ENCODE results near the gene LCN12.

The LCN12 gene

DNA sequence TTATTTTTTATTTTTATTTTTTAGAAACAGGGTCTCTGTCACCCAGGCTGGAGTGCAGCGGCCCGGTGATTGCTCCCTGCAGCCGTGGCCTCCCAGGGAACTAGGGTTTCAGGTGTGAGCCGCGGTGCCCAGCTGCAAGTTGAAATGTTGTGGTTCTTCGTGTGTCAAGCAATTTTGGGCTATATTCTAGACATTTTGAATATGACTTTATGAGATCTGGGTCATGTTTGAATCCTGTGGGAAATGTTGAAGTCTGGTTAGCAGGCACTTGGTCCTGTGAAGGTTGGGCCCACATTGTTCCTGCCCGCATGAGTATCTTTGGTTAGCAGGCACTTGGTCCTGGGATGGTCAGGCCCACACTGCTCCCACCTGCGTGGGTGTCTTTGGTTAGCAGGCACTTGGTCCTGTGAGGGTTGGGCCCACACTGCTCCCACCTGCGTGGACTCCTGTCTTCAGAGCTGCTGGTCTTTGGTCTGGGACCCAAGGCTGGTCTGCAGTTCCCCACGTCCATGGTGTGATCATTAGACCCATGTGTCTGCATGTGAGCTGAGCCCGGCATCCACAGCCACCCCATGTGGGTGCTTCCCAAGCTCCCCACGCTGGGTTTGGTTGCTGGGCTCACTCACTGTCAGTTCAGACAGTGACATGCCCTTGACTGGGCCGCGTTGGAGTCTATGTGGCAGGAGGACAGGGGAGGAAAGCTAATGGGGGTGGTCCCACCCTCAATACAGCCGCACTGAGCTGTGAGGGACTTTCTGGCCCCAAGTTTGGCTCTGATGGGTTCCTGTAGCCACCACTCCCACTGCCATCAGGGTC lies 14.7 kb upstream of the LCN12 start:
- TF ChIP-seq GATA2 (IDR thresholded peaks at IDR 0.05; ENCODE audit: low read depth, low read length) (no peak), GATA3 (IDR thresholded peaks at IDR 0.05; ENCODE audit: low read depth, low read length) (no peak)

DNA sequence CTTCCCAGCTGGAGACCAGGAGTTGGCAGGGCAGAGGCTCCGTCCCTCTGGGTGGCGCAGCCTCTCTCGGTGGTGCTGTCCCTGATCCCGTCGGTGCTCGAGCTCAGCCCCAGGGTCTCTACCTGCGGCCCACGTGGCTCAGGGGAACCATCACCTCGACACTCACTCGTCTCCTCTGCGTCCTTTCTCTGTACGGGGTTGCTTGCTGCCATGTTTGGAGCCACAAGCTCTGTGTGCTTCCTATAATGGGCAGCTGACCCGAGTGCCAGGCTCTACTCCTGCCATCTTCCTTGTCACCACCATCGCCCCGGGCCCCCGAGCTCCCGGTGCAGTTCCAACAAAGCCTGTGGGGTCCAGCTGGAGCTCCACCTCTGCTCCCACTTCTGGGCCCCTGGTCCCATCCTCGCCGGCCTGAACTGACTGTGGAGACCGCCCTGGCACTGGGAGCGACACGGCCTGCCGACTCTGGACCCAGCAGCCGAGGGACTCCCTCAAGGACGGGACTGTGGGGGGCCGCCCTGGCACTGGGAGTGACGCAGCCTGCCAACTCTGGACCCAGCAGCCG lies 12.6 kb upstream of the LCN12 start:
- TF ChIP-seq GATA2 (IDR thresholded peaks at IDR 0.05; ENCODE audit: low read depth, low read length) = no peak
- TF ChIP-seq GATA3 (IDR thresholded peaks at IDR 0.05; ENCODE audit: low read depth, low read length) = no peak

DNA sequence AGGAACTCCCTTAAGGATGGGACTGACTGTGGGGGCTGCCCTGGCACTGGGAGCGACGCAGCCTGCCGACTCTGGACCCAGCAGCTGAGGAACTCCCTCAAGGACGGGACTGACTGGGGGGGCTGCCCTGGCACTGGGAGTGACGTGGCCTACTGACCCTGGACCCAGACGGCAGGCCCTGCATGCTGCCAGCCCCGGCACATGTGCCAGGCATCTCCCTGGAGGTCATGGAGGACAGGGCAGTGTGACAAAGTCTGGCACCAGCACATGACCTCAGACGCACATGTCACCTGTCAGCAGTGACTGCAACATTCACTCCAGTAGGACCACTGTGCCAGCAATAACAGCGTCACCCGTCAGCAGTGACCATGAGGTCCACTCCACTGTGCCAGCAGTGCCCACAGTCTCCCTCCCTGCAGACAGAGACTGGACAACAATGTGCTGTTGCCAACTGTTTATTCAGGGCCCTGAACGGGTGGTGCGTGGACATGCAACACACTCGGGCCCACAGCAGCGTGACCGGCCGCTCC lies 12.0 kb upstream of the LCN12 start:
- no peak for TF ChIP-seq GATA3 (IDR thresholded peaks at IDR 0.05; ENCODE audit: low read depth, low read length)
- no peak for TF ChIP-seq GATA2 (IDR thresholded peaks at IDR 0.05; ENCODE audit: low read depth, low read length)

GRCh38 chr9:136940526-136941230 lies 11.4 kb upstream of the LCN12 start:
- TF ChIP-seq GATA2 (IDR thresholded peaks at IDR 0.05; ENCODE audit: low read depth, low read length) (no peak), GATA3 (IDR thresholded peaks at IDR 0.05; ENCODE audit: low read depth, low read length) (no peak)

DNA sequence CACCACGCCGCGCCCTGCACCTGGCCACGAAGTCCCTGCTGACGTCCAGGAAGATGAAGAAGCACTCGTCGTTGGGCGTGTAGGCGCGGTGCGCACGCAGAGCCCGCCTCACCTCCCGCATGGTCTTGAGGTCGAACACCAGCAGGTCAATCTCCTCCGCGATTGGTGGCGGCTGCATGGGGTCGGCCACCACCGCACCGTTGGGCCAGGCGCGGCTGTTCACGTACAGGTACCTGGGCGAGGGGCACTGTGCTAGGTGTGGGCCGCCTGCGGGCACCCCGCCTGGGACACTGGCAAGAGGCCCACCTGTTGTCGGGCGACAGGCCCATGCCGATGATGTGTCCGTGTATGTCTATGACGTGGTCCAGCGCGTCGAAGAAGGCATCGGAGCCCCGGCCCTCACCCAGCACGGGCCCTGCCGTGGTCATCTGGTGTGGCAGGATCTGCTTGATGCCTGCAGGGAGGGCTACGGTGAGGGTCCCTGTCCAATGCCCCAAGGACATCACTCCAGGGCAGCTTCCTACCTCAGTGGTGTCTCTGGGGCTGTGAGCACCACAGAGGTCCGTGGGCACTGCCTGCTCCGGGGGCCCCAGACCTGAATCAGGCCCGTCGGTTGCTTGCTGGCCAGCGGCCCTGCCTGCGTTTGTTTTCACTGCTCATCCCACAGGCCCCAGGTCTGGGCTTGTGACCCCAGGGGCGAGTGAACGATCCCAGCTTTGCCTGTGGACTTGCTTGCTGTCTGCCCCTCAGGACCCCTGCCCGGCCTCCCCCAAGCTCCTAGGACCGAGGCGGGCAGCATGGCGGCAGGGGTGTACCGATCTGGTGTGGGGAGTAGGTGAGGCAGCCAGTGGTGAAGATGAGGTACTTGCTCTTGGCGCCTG lies 10.6 kb upstream of the LCN12 start:
- TF ChIP-seq GATA3 (IDR thresholded peaks at IDR 0.05; ENCODE audit: low read depth, low read length) (no peak), GATA2 (IDR thresholded peaks at IDR 0.05; ENCODE audit: low read depth, low read length) (no peak)

DNA sequence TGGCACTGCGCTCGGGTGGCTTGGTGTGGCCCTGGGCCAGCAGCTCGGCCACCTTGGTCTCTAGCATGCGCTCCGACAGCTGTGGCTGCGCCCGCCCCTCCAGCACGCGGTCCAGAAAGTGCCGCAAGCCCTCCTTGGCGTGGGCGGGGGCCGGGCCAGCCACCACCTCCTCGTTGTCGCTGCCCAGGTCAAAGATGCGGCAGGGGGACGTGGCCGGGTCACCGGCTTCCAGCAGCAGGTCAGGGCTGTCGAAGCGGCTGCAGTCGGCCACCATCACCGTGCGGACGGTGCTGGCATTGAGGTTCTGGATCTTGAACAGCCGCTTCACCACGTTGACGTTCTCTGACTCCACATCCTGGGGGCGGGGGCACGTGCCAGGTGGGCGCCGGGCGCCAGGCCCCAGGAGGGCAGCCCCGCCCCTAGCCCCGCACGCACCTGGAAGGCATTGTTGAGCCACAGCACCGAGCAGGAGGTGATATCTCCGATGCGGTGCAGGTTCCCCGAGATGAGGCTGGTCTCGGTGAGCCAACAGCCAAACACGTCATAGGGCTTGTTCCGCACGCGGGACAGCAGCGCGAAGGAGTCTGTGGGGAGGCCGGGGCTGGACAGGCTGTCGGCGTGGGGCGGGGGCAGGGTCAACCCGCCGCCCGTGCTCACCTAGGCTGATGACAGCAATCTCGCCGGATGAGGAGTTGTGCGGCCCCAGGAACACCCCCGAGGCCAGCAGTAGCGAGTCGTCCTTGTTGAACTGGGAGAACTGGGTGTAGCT lies 9.8 kb upstream of the LCN12 start:
- TF ChIP-seq GATA3 (IDR thresholded peaks at IDR 0.05; ENCODE audit: low read depth, low read length) (no peak), GATA2 (IDR thresholded peaks at IDR 0.05; ENCODE audit: low read depth, low read length) (no peak)

DNA sequence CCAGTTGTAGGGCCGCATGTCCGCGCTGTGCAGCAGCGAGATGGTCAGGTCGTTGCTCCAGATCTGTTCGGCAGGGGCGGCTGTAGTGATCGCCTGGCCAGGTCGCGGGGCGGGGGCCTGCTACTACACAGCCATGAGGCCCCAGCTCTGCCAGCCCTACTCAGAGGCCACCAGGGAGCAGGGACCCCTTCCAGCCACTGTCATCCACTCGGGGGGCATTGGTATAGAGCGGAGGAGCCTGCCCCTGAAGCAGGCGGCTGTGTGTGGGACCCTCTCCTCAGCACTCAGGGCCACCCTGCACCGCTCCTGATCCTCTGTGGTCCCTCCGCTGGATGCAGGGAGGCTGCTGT lies 9.2 kb upstream of the LCN12 start:
- TF ChIP-seq GATA2 (IDR thresholded peaks at IDR 0.05; ENCODE audit: low read depth, low read length) (no peak), GATA3 (IDR thresholded peaks at IDR 0.05; ENCODE audit: low read depth, low read length) (no peak)

DNA sequence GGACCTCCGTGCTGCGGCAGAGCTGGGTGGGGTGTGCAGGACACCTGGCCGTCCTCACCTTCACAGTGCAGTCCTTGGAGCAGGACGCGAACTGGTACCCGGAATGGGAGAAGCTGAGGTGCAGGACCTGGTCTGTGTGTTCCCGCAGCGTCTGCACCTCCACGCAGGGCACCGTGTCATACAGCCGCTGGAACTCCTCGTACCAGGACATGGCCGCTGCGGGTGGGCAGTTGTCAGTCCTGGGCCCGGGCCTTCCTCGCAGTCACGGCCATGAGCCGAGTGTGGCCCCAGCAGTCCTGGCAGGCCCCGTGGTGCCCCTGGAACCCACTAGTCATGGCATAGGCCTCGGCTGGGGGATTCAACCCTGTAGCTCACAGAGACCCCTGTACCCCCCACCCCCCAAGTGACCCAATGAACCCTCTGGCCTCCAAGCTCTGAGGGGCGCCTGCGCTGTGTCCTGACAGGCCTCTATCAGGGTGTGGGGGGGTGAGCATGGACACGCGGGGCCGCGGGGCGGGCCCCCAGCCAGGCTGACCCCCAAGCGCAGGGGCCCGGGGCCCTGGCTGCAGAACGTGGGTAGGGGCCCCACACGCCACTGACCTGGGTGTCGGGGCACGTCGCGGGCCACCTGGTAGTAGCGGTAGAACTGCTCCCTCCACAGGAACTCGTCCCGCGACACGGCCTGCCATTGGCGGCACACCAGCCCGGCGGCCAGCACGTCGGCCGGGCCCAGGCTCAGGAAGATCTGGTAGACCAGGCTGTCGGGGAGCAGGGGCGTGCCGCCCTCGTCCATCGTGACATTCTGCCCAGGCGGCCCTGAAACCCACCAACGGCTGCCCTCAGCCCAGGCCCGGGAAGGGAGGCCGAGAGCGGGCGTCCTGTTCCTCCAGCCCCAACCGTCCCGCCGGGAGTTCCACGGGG lies 8.5 kb upstream of the LCN12 start:
- TF ChIP-seq GATA2 (IDR thresholded peaks at IDR 0.05; ENCODE audit: low read depth, low read length) (no peak), GATA3 (IDR thresholded peaks at IDR 0.05; ENCODE audit: low read depth, low read length) (no peak)

- TF ChIP-seq GATA2 (IDR thresholded peaks at IDR 0.05; ENCODE audit: low read depth, low read length) (no peak), GATA3 (IDR thresholded peaks at IDR 0.05; ENCODE audit: low read depth, low read length) (no peak)
Observed at GRCh38 chr9:136944212-136944518, 7.9 kb upstream of the LCN12 start.

DNA sequence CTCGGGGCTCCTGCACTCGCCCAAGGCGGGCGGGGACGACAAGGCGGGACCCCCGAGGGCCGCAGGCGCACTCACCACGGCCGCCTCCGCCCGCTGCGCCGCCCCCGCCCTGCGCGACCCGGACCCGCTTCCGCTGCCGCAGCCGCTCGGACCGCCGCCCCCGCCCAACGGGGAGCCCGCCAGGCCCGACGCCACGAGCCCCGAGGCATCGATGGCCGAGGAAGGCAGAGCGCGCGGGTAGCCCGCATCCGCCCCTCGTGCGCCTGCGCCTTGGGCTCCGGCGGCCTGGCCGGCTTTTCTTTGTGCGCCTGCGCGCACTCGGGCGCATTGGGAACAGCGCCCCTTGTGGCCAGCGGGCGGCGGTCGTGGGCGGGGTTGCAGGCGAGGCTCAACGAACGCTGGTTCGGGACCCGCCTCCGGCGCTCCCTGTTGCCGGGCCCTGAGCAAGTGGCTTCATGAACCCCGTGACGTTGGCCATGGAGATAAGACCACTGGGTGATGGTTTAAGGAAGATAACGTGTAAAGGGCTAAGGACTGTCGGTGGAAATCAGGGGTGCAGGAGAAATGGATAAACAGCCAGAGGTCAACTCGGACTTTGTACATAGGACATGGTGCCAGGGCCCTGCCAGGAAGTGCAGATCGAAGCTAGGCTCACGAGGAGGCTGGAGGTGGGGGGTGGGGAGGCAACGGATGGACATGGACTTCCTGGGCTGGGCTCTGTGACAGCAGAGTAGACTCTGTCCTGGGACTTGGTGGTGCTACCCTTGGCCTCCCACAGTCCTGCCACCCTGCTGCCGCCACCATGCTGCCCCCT lies 7.3 kb upstream of the LCN12 start, which contains the start of the genes C8G and FBXW5:
Gene C8G, plus strand, starts transcription at position 725 of the 814 bp plus-strand sequence. Its CDS starts 78 bp downstream, at position 803.
Gene FBXW5, minus strand, starts transcription at position 220 of the 814 bp plus-strand sequence. CDS start 655 bp downstream, outside the sequence.
- no peak for TF ChIP-seq GATA3 (IDR thresholded peaks at IDR 0.05; ENCODE audit: low read depth, low read length)
- no peak for TF ChIP-seq GATA2 (IDR thresholded peaks at IDR 0.05; ENCODE audit: low read depth, low read length)

Data from SH-SY5Y (cell line).